IMR-90 (cell line): ENCODE results near the gene SV2B. TPM values are rescaled to one million over a fixed set of nuclear protein-coding genes. Genes with fewer than 3 reads are reported as not detected.

Experiments
- ATAC-seq: fragments of 200-7000 bp; cut with Tn5 transposase; 2 replicates; pipeline ENCODE4 v1.9.1; 2020; ENCODE audit warnings: low read depth, mild to moderate bottlenecking, moderate library complexity
- BruUV-seq: library from RNA; stranded (reverse); fragments of 400-500 nt; replicated peaks from 2 replicates; lab custom pipeline; 2021; lab: Mats Ljungman, UMichigan
- CTCF ChIA-PET: fragments of 300-600 bp; formaldehyde crosslinking; extraction: SDS; loops from one replicate; lab custom pipeline; 2021; ENCODE audit warnings: antibody characterized with exemption; lab: Yijun Ruan, JAX
- POLR2A ChIA-PET: fragments of 300-600 bp; sonication (Branson Sonifier 250); formaldehyde crosslinking; loops from one replicate; lab custom pipeline; 2022; ENCODE audit warnings: antibody characterized with exemption; ENCODE audit not compliant: unreplicated experiment; lab: Charles Lee
- DNase-seq: peaks from one replicate; pipeline ENCODE4 v3.0.0; 2013
- H2AFZ ChIP-seq: replicated peaks from 2 replicates; pipeline ENCODE3; 2013; ENCODE audit warnings: low read length, mild to moderate bottlenecking; ENCODE audit not compliant: poor library complexity
- H2AK5ac ChIP-seq: 2 replicates; pipeline ENCODE4 v1.6.1; 2013; ENCODE audit warnings: low read depth, low read length, inconsistent platforms
- H2AK9ac ChIP-seq: replicated peaks from 2 replicates; pipeline ENCODE3; 2013; ENCODE audit warnings: mild to moderate bottlenecking, low read depth, low read length, moderate library complexity; ENCODE audit not compliant: poor library complexity
- H2BK120ac ChIP-seq: 2 replicates; pipeline ENCODE4 v1.6.1; 2013; ENCODE audit warnings: low read depth, low read length, inconsistent platforms
- H2BK15ac ChIP-seq: 3 replicates; pipeline ENCODE4 v1.6.1; 2013; ENCODE audit warnings: low read depth, low read length, inconsistent platforms
- H2BK20ac ChIP-seq: 2 replicates; pipeline ENCODE4 v1.6.1; 2013; ENCODE audit warnings: low read depth, mild to moderate bottlenecking, inconsistent platforms, low read length, moderate library complexity
- H2BK5ac ChIP-seq: 2 replicates; pipeline ENCODE4 v1.6.1; 2013; ENCODE audit warnings: mild to moderate bottlenecking, low read depth, low read length, inconsistent platforms; ENCODE audit not compliant: poor library complexity, severe bottlenecking
- H3K14ac ChIP-seq: replicated peaks from 2 replicates; pipeline ENCODE4 v1.6.1; 2013; ENCODE audit warnings: low read depth, low read length, inconsistent platforms
- H3K18ac ChIP-seq: 2 replicates; pipeline ENCODE4 v1.6.1; 2013; ENCODE audit warnings: low read depth, low read length, control low read depth
- H3K23ac ChIP-seq: 2 replicates; pipeline ENCODE4 v1.6.1; 2013; ENCODE audit warnings: low read depth, low read length, inconsistent platforms
- H3K27ac ChIP-seq: 2 replicates; pipeline ENCODE4 v1.5.1; 2013; ENCODE audit warnings: mild to moderate bottlenecking, control low read depth, low read length; ENCODE audit not compliant: insufficient read depth
- H3K27me3 ChIP-seq: 2 replicates; pipeline ENCODE4 v1.6.1; 2013; ENCODE audit warnings: low read length; ENCODE audit not compliant: control insufficient read depth, insufficient read depth
- H3K36me3 ChIP-seq: 2 replicates; pipeline ENCODE4 v1.6.1; 2013; ENCODE audit warnings: low read length, mixed read lengths; ENCODE audit not compliant: control insufficient read depth, insufficient read depth
- H3K4ac ChIP-seq: 2 replicates; pipeline ENCODE4 v1.6.1; 2013; ENCODE audit warnings: low read depth, low read length, inconsistent platforms
- H3K4me1 ChIP-seq: 2 replicates; pipeline ENCODE4 v1.6.1; 2013; ENCODE audit warnings: low read length, mixed read lengths; ENCODE audit not compliant: control insufficient read depth, insufficient read depth
- H3K4me2 ChIP-seq: 2 replicates; pipeline ENCODE4 v1.6.1; 2013; ENCODE audit warnings: low read depth, mild to moderate bottlenecking, control low read depth, low read length, moderate library complexity
- H3K4me3 ChIP-seq: 2 replicates; pipeline ENCODE4 v1.5.1; 2013; ENCODE audit warnings: low read depth, mild to moderate bottlenecking, control low read depth, low read length, moderate library complexity; ENCODE audit not compliant: insufficient read depth
- H3K56ac ChIP-seq: 2 replicates; pipeline ENCODE4 v1.6.1; 2013; ENCODE audit warnings: low read length, inconsistent platforms; ENCODE audit not compliant: insufficient read depth; ENCODE audit errors: extremely low read depth
- H3K79me1 ChIP-seq, 2 experiments: 2 replicates each; pipeline ENCODE4 v1.6.1; 2013; ENCODE audit warnings: low read length in 2 of 2, inconsistent platforms in 1 of 2, low read depth in 1 of 2
- H3K9ac ChIP-seq: 2 replicates; pipeline ENCODE4 v1.6.1; 2013; ENCODE audit warnings: low read depth, low read length, control low read depth
- H3K9me1 ChIP-seq: 2 replicates; pipeline ENCODE4 v1.6.1; 2013; ENCODE audit warnings: low read length, inconsistent platforms; ENCODE audit not compliant: insufficient read depth
- H3K9me3 ChIP-seq: 2 replicates; pipeline ENCODE4 v1.6.1; 2013; ENCODE audit warnings: low read length; ENCODE audit not compliant: control insufficient read depth, insufficient read depth
- H4K20me1 ChIP-seq: 2 replicates; pipeline ENCODE4 v1.6.1; 2013; ENCODE audit warnings: low read length, inconsistent platforms; ENCODE audit not compliant: insufficient read depth
- H4K5ac ChIP-seq: 2 replicates; pipeline ENCODE4 v1.6.1; 2013; ENCODE audit warnings: mild to moderate bottlenecking, low read depth, low read length, control low read depth
- H4K8ac ChIP-seq, 2 experiments: 2 replicates each; pipeline ENCODE4 v1.6.1; 2013; ENCODE audit warnings: low read depth in 2 of 2, low read length in 2 of 2, control low read depth in 1 of 2, inconsistent platforms in 1 of 2
- H4K91ac ChIP-seq: 2 replicates; pipeline ENCODE4 v1.6.1; 2013; ENCODE audit warnings: low read depth, low read length, inconsistent platforms; ENCODE audit not compliant: insufficient read depth
- CEBPB ChIP-seq: IDR thresholded peaks from 2 replicates; pipeline ENCODE4 v1.6.1; 2012; ENCODE audit warnings: low read depth, low read length, improper control_type of control experiment
- CHD1 ChIP-seq: IDR thresholded peaks from 2 replicates; pipeline ENCODE4 v1.6.1; 2012; ENCODE audit warnings: low read depth, low read length, improper control_type of control experiment
- CTCF ChIP-seq: conservative IDR thresholded peaks from 2 replicates; pipeline ENCODE4 v1.5.1; 2012; ENCODE audit warnings: mild to moderate bottlenecking, low read depth, low read length, improper control_type of control experiment
- ELK1 ChIP-seq: fragments of 150-350 bp; IDR thresholded peaks from 2 replicates; pipeline ENCODE4 v1.6.1; 2016; ENCODE audit warnings: low read depth, mild to moderate bottlenecking, low read length, moderate library complexity, borderline replicate concordance
- MAFK ChIP-seq: IDR thresholded peaks from 2 replicates; pipeline ENCODE4 v1.6.1; 2012; ENCODE audit warnings: low read depth, low read length, improper control_type of control experiment
- MAZ ChIP-seq: IDR thresholded peaks from 2 replicates; pipeline ENCODE4 v1.6.1; 2012; ENCODE audit warnings: low read depth, mild to moderate bottlenecking, low read length, improper control_type of control experiment, moderate library complexity, borderline replicate concordance
- MXI1 ChIP-seq: IDR thresholded peaks from 2 replicates; pipeline ENCODE4 v1.6.1; 2012; ENCODE audit warnings: low read depth, mild to moderate bottlenecking, low read length, moderate library complexity, borderline replicate concordance
- NFE2L2 ChIP-seq: fragments of 150-350 bp; IDR thresholded peaks from 2 replicates; pipeline ENCODE4 v1.6.1; 2016; ENCODE audit warnings: low read depth, mild to moderate bottlenecking, low read length
- RAD21 ChIP-seq: IDR thresholded peaks from 2 replicates; pipeline ENCODE4 v1.6.1; 2012; ENCODE audit warnings: low read length, improper control_type of control experiment
- RCOR1 ChIP-seq: IDR thresholded peaks from 2 replicates; pipeline ENCODE4 v1.6.1; 2012; ENCODE audit warnings: mild to moderate bottlenecking, low read length, improper control_type of control experiment; ENCODE audit not compliant: insufficient replicate concordance
- RFX5 ChIP-seq: IDR thresholded peaks from 2 replicates; pipeline ENCODE4 v1.8.0; 2012; ENCODE audit warnings: low read depth, mild to moderate bottlenecking, low read length, moderate library complexity
- SMC3 ChIP-seq: fragments of 150-350 bp; IDR thresholded peaks from 2 replicates; pipeline ENCODE4 v1.6.1; 2016; ENCODE audit warnings: low read depth, mild to moderate bottlenecking, antibody characterized with exemption, low read length, moderate library complexity
- USF2 ChIP-seq: fragments of 150-350 bp; IDR thresholded peaks from 2 replicates; pipeline ENCODE4 v1.6.1; 2017; ENCODE audit warnings: mild to moderate bottlenecking, antibody characterized with exemption, low read length, low read depth
- dilution Hi-C: fragments of 300-500 bp; cut with HindIII; formaldehyde crosslinking; loops from one replicate; pipeline ENCODE4 v1.14.3; 2018; ENCODE audit warnings: low sequenced_read_pairs; ENCODE audit not compliant: unreplicated experiment
- in situ Hi-C: fragments of 300-500 bp; cut with MboI; formaldehyde crosslinking; loops from 3 replicates; pipeline ENCODE4 v1.14.3; 2019; ENCODE audit warnings: low sequenced_read_pairs, inconsistent platforms, mixed read lengths
- intact Hi-C: fragments of 100-400 bp; cut with micrococcal nuclease; formaldehyde crosslinking; loops from 2 replicates; pipeline ENCODE4 v1.10.0; 2022
- polyA plus RNA-seq, 3 experiments: library from polyadenylated mRNA; depleted of rRNA; stranded (reverse); fragments of >200 nt; gene quantifications; 2 replicates each; pipeline ENCODE4 v1.2.3, GENCODE V29; 2012; ENCODE audit warnings: low replicate concordance in 1 of 3
- total RNA-seq: library from RNA; depleted of rRNA; stranded (reverse); fragments of >200 nt; gene quantifications from 2 replicates; pipeline ENCODE4 v1.2.3, GENCODE V29; 2012

The SV2B gene
- total and polyA plus RNA-seq, 2 of the 4 experiments (the other 2 are of a cell fraction) = not detected

- Histone ChIP-seq H3K18ac (no peak overlapping the region), H4K8ac (no peak overlapping the region), H3K9me3 (no peaks in the 10 kb centered on the region), H3K79me1 (no peaks in the 10 kb centered on the region), H3K4me3 (no peak overlapping the region), H4K5ac (no peak overlapping the region), H3K9ac (no peak overlapping the region), H3K27me3 (peaks cover 2% of the 10 kb centered on the region; the same call in 1 of the 2 replicates), H3K4ac (no peak overlapping the region), H2AFZ (no peak overlapping the region), H3K14ac (no peak overlapping the region), H2BK20ac (no peak overlapping the region), H3K4me2 (no peak overlapping the region), H2AK5ac (no peak overlapping the region), H3K27ac (no peak overlapping the region), H3K23ac (no peak overlapping the region), H4K91ac (no peak overlapping the region), H2BK15ac (no peak overlapping the region), H4K20me1 (no peaks in the 10 kb centered on the region), H3K56ac (no peak overlapping the region), H3K4me1 (no peaks in the 10 kb centered on the region), H2BK120ac (no peak overlapping the region), H3K9me1 (no peaks in the 10 kb centered on the region), H3K36me3 (no peaks in the 10 kb centered on the region), H2BK5ac (no peak overlapping the region), H2AK9ac (no peak overlapping the region)
- no TSS peak for BruUV-seq
- dilution Hi-C loops (no loop called here), intact Hi-C loops (no loop called here), in situ Hi-C loops (no loop called here)
- TF ChIP-seq USF2 = no peak
- TF ChIP-seq RCOR1 = no peak
- TF ChIP-seq CTCF = no peak
- TF ChIP-seq RFX5 = no peak
- TF ChIP-seq MAZ = no peak
- no peak for TF ChIP-seq MAFK
- no peak for TF ChIP-seq RAD21
- TF ChIP-seq ELK1 = no peak
- TF ChIP-seq MXI1 = no peak
- no peak for TF ChIP-seq CHD1
- no peak for TF ChIP-seq CEBPB
- TF ChIP-seq SMC3 = no peak
- no peak for TF ChIP-seq NFE2L2
- ChIA-PET POLR2A (no interaction called here), CTCF (no interaction called here)
- DNase-seq (no peak), ATAC-seq (no peak)
Measured at GRCh38 chr15:91126080-91126479, 26.0 kb downstream of the SV2B start.
